GM19395 (cell line): ENCODE results near the gene ESRRB.
"Not testable (repeated sequence)": the region's sequence is repeated elsewhere in the genome, so short reads cannot be mapped to it uniquely, and the experiment has no call there.

ENCODE experiments used
- ATAC-seq: cut with Tn5 transposase; IDR thresholded peaks from one replicate; pipeline ENCODE4 v1.9.1; 2021; ENCODE audit warnings: mild to moderate bottlenecking, moderate library complexity; ENCODE audit not compliant: unreplicated experiment

Gene ESRRB

GRCh38 chr14:76536636-76537035 lies 160.7 kb downstream of the ESRRB start:
- not testable (repeated sequence) for ATAC-seq

GRCh38 chr14:76537906-76538647 lies 162.1 kb downstream of the ESRRB start:
- no peak for ATAC-seq

- ATAC-seq, result no peak
Measured at GRCh38 chr14:76538648-76539008, 162.7 kb downstream of the ESRRB start.

- no peak for ATAC-seq
Measured at GRCh38 chr14:76539130-76539529, 163.2 kb downstream of the ESRRB start.

- no peak for ATAC-seq
Measured at GRCh38 chr14:76541594-76542219, 165.8 kb downstream of the ESRRB start.

- no peak for ATAC-seq
Measured at GRCh38 chr14:76546426-76547221, 170.7 kb downstream of the ESRRB start.

GRCh38 chr14:76547831-76548230 lies 171.9 kb downstream of the ESRRB start:
- ATAC-seq, result no peak

- no peak for ATAC-seq
Measured at GRCh38 chr14:76550534-76550933, 174.6 kb downstream of the ESRRB start.

- ATAC-seq, result no peak
Measured at GRCh38 chr14:76551116-76551515, 175.2 kb downstream of the ESRRB start.
